Body of pancreas (tissue), 4 donors: ENCODE data around the gene AMOTL1.

Source experiments
- POLR2A ChIP-seq, 3 donors: fragments of 450-650 bp; IDR thresholded peaks; one replicate each; pipeline ENCODE4 v1.6.1; 2016; ENCODE audit warnings: antibody characterized with exemption in 3 of 3, mild to moderate bottlenecking in 2 of 3
- TF ChIP-seq, protein P1 (sequence below), 7 experiments: fragments of 450-650 bp in 4 of 7; fragments of 200-600 bp in 3 of 7; sonication (generic) in 3 of 7; IDR thresholded peaks; one replicate each; pipeline ENCODE4 v1.5.1; 2016 to 2019; ENCODE audit warnings: antibody characterized with exemption in 7 of 7

DNA sequence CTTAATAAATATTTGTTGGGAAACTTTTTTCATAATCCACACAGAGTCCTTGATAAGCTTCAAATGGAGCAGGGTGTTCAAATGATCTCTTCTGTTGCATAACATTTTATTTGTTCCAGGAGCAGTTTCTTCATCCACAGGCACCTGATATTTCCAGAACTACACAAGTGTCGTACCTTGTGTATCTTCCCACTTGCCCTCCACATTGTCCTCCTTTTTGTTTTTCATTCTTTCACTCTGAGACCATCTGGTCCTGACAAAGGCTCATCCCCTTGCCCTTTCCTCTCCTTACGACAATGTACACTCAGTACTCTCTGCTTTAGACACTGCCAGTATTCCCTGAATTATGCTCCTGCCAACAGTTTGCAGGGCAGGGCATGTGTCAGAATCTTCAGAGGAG lies 5.2 kb upstream of the AMOTL1 start:
- TF ChIP-seq, protein P1, sequence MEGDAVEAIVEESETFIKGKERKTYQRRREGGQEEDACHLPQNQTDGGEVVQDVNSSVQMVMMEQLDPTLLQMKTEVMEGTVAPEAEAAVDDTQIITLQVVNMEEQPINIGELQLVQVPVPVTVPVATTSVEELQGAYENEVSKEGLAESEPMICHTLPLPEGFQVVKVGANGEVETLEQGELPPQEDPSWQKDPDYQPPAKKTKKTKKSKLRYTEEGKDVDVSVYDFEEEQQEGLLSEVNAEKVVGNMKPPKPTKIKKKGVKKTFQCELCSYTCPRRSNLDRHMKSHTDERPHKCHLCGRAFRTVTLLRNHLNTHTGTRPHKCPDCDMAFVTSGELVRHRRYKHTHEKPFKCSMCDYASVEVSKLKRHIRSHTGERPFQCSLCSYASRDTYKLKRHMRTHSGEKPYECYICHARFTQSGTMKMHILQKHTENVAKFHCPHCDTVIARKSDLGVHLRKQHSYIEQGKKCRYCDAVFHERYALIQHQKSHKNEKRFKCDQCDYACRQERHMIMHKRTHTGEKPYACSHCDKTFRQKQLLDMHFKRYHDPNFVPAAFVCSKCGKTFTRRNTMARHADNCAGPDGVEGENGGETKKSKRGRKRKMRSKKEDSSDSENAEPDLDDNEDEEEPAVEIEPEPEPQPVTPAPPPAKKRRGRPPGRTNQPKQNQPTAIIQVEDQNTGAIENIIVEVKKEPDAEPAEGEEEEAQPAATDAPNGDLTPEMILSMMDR (IDR thresholded peaks at IDR 0.05), result no peak
- TF ChIP-seq POLR2A (IDR thresholded peaks at IDR 0.05), result no peak
